Measurements from ENCODE around the gene B4GALNT2.
"Not testable (repeated sequence)": the region's sequence is repeated elsewhere in the genome, so short reads cannot be mapped to it uniquely, and the experiment has no call there.

Gene B4GALNT2

GRCh38 chr17:49180998-49181635 lies 48.5 kb downstream of the B4GALNT2 start:
- CTCF ChIA-PET, result interaction anchor here (0.6 to 6.7 kb wide), 18 partner anchors 9 to 825 kb away, joined by 3 to 96 read pairs (median 5); partner anchors contain the start of gene PHOSPHO1
- peaks cover 3% of the 10 kb centered on the region for H3K36me3 Mint-ChIP-seq
- H3K27ac Mint-ChIP-seq, result no peak overlapping the region
- no peak overlapping the region for H3K4me3 Mint-ChIP-seq
- peaks cover 39% of the 10 kb centered on the region for H3K9me3 Mint-ChIP-seq
- H3K4me1 Mint-ChIP-seq, result peaks cover 9% of the 10 kb centered on the region
- H3K27me3 Mint-ChIP-seq, result peaks cover 37% of the 10 kb centered on the region
- DNase-seq, result no peak

DNA sequence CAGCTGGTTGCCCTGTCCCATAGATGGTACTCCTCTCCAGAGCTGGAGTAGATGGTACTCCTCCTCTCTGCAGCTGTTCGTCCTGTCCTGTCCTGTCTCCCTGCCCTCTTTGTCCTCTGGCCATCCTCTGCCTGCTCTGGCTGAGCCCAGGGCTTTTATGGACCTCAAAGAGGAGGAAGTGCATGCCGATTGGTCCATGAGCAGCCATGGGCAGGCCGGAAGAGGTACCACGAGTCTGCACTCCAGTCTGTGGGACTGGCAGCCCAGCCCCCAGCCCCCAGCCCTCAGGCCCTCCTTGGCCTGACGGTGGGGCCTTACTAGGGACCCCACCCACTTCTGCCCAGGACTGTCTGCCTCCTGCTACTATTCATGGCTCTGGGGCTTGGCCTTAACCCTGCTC lies 50.8 kb downstream of the B4GALNT2 start:
- H3K36me3 Mint-ChIP-seq, result peaks cover 5% of the 10 kb centered on the region
- CTCF ChIA-PET, result interaction anchor here (0.8 to 6.7 kb wide), 2 partner anchors 43 to 108 kb away, joined by 3 to 96 read pairs; no protein-coding TSS in a partner anchor
- peaks cover 29% of the 10 kb centered on the region for H3K9me3 Mint-ChIP-seq
- no peak for DNase-seq
- peaks cover 29% of the 10 kb centered on the region for H3K27me3 Mint-ChIP-seq
- no peak overlapping the region for H3K4me3 Mint-ChIP-seq
- peaks cover 9% of the 10 kb centered on the region for H3K4me1 Mint-ChIP-seq
- H3K27ac Mint-ChIP-seq, result no peak overlapping the region

DNA sequence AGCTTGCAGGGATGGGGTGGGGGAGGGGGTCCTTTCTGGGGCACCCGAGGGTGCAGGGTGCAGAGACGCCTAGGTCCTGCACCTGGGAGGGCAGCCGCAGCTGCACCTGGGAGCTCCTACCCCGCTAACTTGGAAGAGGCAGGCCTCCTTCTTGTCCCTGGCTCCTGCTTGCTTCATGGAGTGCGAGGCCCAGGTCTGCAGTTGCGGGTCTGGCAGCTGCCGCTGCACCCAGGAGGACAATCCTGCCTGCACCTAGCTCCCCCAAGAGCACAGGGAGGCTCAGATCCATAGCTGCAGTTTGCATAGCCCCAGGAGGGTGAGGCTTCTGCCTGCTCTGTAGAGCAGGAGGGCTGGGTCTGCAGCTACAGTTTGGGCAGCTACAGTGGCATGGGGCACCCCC lies 51.2 kb downstream of the B4GALNT2 start:
- no peak overlapping the region for H3K27ac Mint-ChIP-seq
- no peak overlapping the region for H3K4me3 Mint-ChIP-seq
- DNase-seq, result no peak
- CTCF ChIA-PET, result interaction anchor here (6.7 kb wide), 1 partner anchor 42 kb away, joined by 96 read pairs; no protein-coding TSS in a partner anchor
- H3K9me3 Mint-ChIP-seq, result peaks cover 29% of the 10 kb centered on the region
- H3K27me3 Mint-ChIP-seq, result peaks cover 29% of the 10 kb centered on the region
- H3K4me1 Mint-ChIP-seq, result peaks cover 9% of the 10 kb centered on the region
- peaks cover 5% of the 10 kb centered on the region for H3K36me3 Mint-ChIP-seq

- DNase-seq, H3K36me3 Mint-ChIP-seq, H3K27ac Mint-ChIP-seq, H3K4me1 Mint-ChIP-seq, H3K4me3 Mint-ChIP-seq, CTCF ChIA-PET: not testable (repeated sequence)
- Mint-ChIP-seq H3K9me3 (peaks cover 29% of the 10 kb centered on the region), H3K27me3 (peaks cover 30% of the 10 kb centered on the region)
These were observed 52.0 kb downstream of the B4GALNT2 start for GRCh38 chr17:49184522-49184921.

DNA sequence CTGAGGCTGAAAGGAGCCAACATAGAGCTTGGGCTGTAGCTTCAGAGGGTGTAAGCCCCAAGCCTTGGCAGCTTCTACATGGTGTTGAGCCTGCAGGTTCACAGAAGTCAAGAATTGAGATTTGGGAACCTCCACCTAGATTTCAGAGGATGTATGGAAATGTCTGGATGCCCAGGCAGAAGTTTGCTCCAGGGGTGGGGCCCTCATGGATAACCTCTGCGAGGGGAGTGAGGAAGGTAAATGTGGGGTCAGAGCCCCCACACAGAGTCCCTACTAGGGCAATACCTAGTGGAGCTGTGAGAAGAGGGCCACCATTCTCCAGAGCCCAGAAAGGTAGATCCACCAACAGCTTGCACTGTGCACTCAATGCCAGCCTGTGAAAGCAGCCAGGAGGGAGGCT lies 52.8 kb downstream of the B4GALNT2 start:
- H3K36me3 Mint-ChIP-seq, H3K4me3 Mint-ChIP-seq, DNase-seq, H3K27ac Mint-ChIP-seq: not testable (repeated sequence)
- Mint-ChIP-seq H3K9me3 (peaks cover 29% of the 10 kb centered on the region), H3K4me1 (peaks cover 12% of the 10 kb centered on the region), H3K27me3 (peaks cover 33% of the 10 kb centered on the region)
- CTCF ChIA-PET, result interaction anchor here (0.9 to 1.1 kb wide), 2 partner anchors 39 to 42 kb away, joined by 3 read pairs; no protein-coding TSS in a partner anchor

GRCh38 chr17:49187301-49187700 lies 54.7 kb downstream of the B4GALNT2 start:
- Mint-ChIP-seq H3K27ac (no peak overlapping the region), H3K4me3 (no peak overlapping the region), H3K4me1 (peaks cover 21% of the 10 kb centered on the region), H3K27me3 (peaks cover 33% of the 10 kb centered on the region), H3K36me3 (peaks cover 5% of the 10 kb centered on the region), H3K9me3 (peaks cover 29% of the 10 kb centered on the region)
- CTCF ChIA-PET, result interaction anchor here (1.8 kb wide), 1 partner anchor 35 kb away, joined by 4 read pairs; no protein-coding TSS in a partner anchor
- no peak for DNase-seq

DNA sequence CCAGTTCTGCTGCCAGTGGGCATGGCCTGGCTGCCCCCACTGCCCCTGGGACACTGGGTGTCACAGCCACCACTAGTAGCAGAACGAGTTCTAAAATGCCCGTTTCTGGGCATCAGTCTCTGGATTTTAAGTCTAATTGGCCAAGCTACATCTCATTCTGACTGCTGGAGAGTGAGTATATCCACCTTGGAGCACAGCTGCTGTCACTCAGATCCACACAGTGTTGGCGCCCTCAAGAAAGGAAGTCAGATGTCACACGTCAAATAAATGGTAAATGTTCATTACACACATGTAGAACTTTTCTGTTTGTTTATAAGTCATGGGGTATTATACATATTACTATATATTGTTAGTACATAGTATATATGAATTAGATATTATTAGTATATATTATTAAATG lies 58.4 kb downstream of the B4GALNT2 start:
- H3K4me1 Mint-ChIP-seq, result peaks cover 52% of the 10 kb centered on the region
- peaks cover 5% of the 10 kb centered on the region for H3K9me3 Mint-ChIP-seq
- peak overlapping the region; percentile 42 for H3K27ac Mint-ChIP-seq
- peaks cover 2% of the 10 kb centered on the region for H3K36me3 Mint-ChIP-seq
- CTCF ChIA-PET, result interaction anchor here (0.6 to 3.2 kb wide), 8 partner anchors 11 to 159 kb away, joined by 3 to 21 read pairs (median 4); partner anchors contain the start of genes ABI3, GNGT2 and PHOSPHO1
- peaks cover 20% of the 10 kb centered on the region for H3K27me3 Mint-ChIP-seq
- DNase-seq, result no peak
- H3K4me3 Mint-ChIP-seq, result no peak overlapping the region

DNA sequence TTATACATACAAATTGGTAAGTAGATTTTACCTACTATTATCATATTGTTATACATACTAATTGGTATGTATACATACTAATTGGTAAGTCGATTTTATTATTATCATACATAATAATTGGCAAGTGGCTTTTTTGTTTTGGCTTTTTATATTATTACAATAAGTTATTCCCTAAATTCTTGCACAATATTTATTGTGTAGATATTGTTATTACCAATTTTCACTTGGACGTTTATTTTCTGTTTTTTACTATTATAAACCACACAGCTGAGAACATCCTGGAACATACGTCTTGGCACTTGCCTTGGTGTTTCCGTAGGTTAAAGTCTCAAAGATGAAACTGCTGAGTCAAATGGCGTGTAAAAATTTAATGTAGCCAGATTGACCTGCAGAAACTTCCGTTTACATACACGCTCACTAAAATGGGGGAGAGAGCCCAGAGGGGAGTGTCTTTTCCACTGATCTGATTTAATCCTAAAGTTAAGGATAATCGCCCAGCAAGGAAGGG lies 58.9 kb downstream of the B4GALNT2 start:
- Mint-ChIP-seq H3K4me1 (peaks cover 54% of the 10 kb centered on the region), H3K4me3 (peak overlapping the region; percentile 84), H3K27me3 (peaks cover 18% of the 10 kb centered on the region), H3K9me3 (no peaks in the 10 kb centered on the region), H3K27ac (peak overlapping the region; percentile 100), H3K36me3 (no peaks in the 10 kb centered on the region)
- CTCF ChIA-PET, result interaction anchor here (1.0 to 3.2 kb wide), 6 partner anchors 9 to 36 kb away, joined by 3 to 21 read pairs (median 4); partner anchors contain the start of genes ABI3 and GNGT2
- DNase-seq, result no peak

DNA sequence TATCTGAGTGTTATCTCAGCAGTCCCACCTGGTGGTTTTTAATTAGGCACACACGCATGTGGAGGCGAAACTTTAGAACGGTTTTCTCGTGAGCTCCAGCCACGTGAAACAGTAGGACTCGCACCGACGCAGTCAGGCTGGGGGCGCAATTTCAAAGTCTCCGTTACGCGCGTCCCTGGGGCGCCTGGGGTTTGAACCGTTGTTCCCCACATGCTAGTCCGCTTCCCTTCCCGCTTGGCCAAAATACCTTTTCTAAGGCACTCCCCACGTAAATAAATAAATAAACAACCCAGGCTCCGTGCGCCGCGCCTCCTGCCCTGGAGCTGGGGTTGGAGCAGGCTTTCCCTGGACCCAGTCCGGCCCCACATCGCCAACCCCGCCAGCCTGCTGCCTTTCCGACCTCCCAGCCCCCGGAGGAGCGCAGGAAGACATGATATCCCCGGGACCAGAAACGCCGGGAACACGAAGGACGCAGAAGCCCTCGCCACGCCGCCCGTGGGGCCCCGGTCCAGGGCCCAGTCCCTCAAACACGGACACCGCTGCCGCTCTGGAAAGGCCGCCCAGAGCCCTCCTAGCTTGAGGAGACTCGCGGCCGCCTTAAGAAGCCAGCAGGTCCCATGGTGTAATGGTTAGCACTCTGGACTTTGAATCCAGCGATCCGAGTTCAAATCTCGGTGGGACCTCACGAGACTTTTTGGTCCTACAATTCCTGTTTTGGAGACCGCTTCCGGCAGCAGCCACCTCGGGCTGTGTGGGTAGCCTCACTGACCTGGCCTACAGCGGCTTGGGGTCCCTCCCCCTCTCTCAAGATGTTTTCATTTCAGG lies 59.6 kb downstream of the B4GALNT2 start:
- H3K4me3 Mint-ChIP-seq, result peak overlapping the region; percentile 84
- H3K27me3 Mint-ChIP-seq, result peaks cover 18% of the 10 kb centered on the region
- DNase-seq, result peak; percentile 92
- peaks cover 54% of the 10 kb centered on the region for H3K4me1 Mint-ChIP-seq
- CTCF ChIA-PET, result interaction anchor here (0.7 to 3.2 kb wide), 8 partner anchors 8 to 35 kb away, joined by 3 to 21 read pairs (median 4); partner anchors contain the start of genes ABI3 and GNGT2
- no peaks in the 10 kb centered on the region for H3K9me3 Mint-ChIP-seq
- H3K36me3 Mint-ChIP-seq, result no peaks in the 10 kb centered on the region
- H3K27ac Mint-ChIP-seq, result peak overlapping the region; percentile 100

DNA sequence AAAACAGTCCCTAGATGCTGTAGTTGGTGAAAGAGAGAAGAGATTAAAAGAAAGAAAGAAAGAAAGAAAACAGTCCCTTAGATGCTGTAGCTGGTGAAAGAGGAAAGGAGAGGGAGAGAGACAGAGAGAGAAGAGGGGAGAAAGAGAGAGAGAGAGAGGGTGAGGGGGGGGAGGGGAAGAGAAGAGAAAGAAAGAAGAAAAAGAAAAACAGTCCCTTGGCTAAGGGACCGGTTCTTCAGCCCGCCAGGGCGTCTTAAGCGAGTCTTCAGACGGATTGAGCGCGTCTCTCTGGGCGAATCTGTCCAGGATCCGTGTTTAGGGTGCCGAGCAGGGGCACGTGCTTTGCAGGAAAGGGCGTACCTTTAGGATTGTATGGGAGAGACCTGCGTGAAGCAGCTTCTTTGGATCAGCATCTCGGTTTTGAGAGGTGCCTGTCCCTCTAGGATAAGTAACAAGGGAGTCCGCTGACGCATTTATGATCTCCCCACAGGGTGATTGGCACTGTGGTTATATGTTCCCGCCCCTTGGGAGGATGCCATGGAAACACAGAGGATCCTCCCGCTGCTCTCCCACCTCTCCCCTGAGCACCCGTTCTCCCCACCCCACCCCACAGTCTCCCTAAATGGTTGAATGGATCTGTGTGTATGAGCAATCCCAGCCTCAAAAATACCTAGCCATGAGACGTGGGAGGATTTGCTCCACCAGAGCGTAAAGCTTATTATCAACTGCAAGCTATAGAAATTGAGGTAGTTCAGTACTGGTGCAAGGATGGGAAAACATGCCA lies 61.1 kb downstream of the B4GALNT2 start:
- Mint-ChIP-seq H3K27ac (peak overlapping the region; percentile 100), H3K9me3 (no peaks in the 10 kb centered on the region), H3K27me3 (peaks cover 18% of the 10 kb centered on the region), H3K4me1 (peaks cover 57% of the 10 kb centered on the region), H3K4me3 (peak overlapping the region; percentile 84), H3K36me3 (no peaks in the 10 kb centered on the region)
- peak; percentile 46 for DNase-seq
- CTCF ChIA-PET, result interaction anchor here (2.3 to 2.7 kb wide), 2 partner anchors 13 to 33 kb away, joined by 8 to 10 read pairs; no protein-coding TSS in a partner anchor

GRCh38 chr17:49194297-49194607 lies 61.7 kb downstream of the B4GALNT2 start:
- H3K27me3 Mint-ChIP-seq, result peaks cover 18% of the 10 kb centered on the region
- peak overlapping the region; percentile 84 for H3K4me3 Mint-ChIP-seq
- H3K27ac Mint-ChIP-seq, result peak overlapping the region; percentile 80
- H3K9me3 Mint-ChIP-seq, result no peaks in the 10 kb centered on the region
- no peaks in the 10 kb centered on the region for H3K36me3 Mint-ChIP-seq
- CTCF ChIA-PET, result interaction anchor here (1.3 to 2.7 kb wide), 3 partner anchors 14 to 32 kb away, joined by 4 to 10 read pairs (median 8); no protein-coding TSS in a partner anchor
- H3K4me1 Mint-ChIP-seq, result peaks cover 57% of the 10 kb centered on the region
- DNase-seq, result no peak

GRCh38 chr17:49195751-49196150 lies 63.2 kb downstream of the B4GALNT2 start:
- CTCF ChIA-PET, result interaction anchor here (2.7 kb wide), 1 partner anchor 31 kb away, joined by 10 read pairs; no protein-coding TSS in a partner anchor
- Mint-ChIP-seq H3K27me3 (peaks cover 14% of the 10 kb centered on the region), H3K4me1 (peaks cover 47% of the 10 kb centered on the region), H3K27ac (peak overlapping the region; percentile 17), H3K36me3 (no peaks in the 10 kb centered on the region), H3K4me3 (no peak overlapping the region), H3K9me3 (no peaks in the 10 kb centered on the region)
- DNase-seq, result no peak

GRCh38 chr17:49196520-49196919 lies 64.0 kb downstream of the B4GALNT2 start:
- Mint-ChIP-seq H3K27ac (no peak overlapping the region), H3K4me3 (no peak overlapping the region), H3K9me3 (no peaks in the 10 kb centered on the region), H3K36me3 (no peaks in the 10 kb centered on the region), H3K27me3 (peaks cover 16% of the 10 kb centered on the region), H3K4me1 (peaks cover 43% of the 10 kb centered on the region)
- CTCF ChIA-PET, result interaction anchor here (1.0 kb wide), 1 partner anchor 31 kb away, joined by 3 read pairs; no protein-coding TSS in a partner anchor
- DNase-seq, result no peak
